ENCODE results near the gene MAST4.
"Not testable (repeated sequence)": the region's sequence is repeated elsewhere in the genome, so short reads cannot be mapped to it uniquely, and the experiment has no call there.

The MAST4 gene

DNA sequence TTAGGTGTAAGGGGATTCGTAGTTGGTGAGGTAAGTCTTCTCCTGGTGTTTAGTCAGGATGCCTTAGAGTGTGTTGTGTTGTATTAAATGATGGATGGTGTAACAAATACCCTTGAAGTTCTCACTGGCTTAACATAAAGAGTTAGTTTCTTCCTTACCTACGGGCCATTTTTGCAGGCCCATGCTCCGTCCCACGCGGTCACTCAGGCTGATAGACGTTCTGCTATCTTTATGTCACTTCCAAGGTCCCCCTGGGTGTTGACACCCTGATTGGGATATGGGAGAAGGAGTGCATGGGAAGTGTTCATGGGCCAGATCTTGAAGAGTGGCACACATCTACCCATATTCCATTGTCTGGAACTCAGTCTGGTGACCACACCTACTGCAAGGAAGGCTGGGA, 214.0 kb downstream of the MAST4 start:
- DNase-seq (ENCODE audit: low read depth, low spot score): no peak

DNA sequence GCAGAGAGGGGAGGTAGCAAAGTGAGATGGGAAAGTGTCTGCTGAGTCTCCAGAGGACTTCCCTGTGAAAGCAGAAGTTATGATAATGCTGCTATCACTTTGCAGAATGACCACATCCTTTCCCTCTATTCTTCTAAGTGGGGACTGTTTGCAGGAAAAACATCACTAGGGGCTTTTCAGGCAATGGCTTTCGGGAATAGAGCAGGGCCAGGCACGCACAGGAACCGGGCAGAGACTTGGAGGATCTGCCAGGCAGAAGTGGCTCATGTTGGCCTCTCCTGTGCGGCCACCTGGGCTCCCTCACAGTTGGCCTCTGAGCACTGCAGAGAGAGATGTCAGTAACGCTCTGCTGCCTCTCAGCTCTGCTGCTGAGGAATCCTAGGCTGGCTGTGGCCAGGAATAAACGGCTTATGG, 214.7 kb downstream of the MAST4 start:
- no peak for DNase-seq (ENCODE audit: low read depth, low spot score)

DNA sequence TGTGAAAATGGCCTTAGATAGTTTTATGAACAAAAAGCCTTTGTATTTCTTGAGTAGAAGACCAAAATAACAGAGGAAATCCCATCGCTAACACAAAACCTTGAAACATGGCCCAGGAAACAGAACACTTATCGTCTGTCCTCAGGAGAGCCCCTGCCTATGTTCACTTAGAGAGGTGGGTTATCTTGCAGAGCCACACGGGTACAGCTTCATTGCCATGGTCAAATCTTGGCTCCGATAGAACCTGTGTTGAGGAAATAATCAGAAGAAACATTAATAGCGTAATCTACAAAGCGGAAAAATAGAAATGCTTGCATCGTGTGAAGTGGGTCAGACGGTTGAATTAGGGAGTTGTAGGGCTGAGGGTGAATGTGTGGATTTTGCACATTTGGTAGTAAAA, 216.1 kb downstream of the MAST4 start:
- DNase-seq (ENCODE audit: low read depth, low spot score): no peak

DNA sequence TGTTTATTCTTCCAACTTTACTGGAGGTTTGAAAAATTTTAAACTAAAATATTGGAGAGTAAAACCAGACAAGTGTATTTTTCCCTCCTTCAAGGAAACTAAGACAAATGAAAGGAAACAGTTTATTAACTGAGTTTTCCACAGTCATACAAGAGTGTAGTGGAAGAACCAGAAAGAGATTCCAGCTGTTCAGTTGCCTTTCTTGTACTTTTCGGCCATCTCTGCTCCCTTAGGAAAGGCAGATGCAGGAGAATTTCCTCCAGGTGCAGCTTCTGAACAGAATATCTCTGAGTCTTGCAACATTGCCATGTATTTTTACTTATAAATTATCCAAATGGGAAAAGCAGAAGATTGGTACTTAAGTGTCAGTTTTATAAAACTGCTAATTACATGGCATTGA, 217.1 kb downstream of the MAST4 start:
- no peak for DNase-seq (ENCODE audit: low read depth, low spot score)

DNA sequence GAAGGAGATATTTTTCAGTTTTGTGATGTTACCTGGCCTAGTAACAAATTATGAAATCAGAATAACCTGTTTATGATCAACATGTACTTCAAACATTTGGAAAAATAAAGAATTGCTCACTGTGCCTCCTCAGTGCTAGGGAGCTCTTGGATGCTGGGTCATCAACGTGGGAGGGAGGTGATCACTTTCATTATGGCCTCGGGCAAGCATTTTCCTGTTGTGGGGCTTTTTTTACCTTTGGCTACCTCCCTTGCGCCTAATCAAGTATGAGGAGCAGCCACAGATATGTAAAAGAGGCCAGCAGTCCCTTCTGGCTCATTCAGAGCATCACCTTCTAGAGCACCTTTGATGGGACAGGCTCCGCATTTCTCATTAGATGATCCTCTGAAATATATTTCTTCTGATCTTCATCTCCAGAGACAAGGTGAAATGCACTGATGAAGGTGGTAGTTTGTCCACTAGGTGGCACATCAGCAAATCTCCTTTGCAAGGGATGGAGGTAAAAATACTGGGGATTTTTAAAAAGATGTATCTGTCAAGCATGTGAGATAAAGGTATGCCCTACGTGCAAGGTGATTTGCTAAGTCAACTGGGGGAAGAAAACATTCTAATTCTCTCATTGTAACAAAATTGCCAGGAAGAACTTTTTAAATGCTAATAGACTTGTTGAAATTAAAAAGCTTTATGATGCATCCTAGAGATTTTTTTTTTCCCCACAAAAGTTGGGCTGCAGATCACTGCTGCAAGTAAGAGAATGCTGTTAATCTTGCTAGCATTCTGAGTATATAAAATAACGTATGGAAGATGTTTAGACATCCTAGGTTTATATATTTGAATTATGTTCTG, 218.2 kb downstream of the MAST4 start:
- no peak for DNase-seq (ENCODE audit: low read depth, low spot score)

DNA sequence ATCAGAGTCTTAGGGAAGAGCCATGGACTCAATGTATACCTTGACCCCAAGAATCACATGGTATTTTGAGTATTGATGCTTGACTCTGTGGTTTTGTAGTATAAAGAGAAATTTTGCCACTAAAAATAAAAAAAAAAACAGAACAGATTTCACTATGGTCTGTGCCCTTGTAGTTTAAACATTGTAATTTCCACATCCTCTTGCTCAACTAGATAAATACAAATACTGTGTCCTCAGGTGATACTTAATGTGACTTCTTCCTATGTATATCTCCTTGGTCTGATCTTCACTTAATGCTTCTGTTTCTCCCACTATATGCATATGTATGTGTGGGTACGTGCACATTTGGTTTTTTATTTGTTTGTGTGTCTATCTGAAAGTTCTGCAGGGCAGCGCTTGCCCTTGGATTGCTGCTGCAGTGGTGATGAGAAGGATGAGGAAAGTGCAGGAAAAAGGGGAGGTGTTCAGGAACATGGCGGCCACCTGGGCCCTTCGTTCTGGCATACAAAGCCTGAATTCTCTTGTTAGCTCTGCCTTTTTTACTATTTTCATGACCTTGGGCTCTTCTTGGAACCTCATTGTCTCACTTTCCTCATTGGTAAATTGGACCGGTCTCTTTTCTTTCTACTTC, 222.2 kb downstream of the MAST4 start:
- no peak for DNase-seq (ENCODE audit: low read depth, low spot score)

DNA sequence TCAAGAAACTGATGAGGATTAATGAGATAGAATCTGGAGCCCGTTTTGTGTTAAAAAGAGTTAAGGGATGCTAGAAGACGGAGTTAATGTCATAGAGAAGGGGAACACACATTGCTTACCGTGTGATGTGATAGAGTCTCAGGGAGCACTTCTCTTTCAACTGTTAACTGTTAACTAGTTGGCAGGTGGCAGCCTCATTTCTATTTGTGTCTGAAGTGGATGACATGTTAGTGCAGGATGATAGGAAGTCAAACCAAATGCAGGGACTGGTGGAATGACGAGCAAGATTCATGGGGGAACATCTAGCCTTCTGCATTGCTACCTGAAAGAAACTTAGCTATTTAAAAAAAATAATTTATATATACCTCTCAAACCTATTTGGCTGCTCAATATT, 222.7 kb downstream of the MAST4 start:
- DNase-seq (ENCODE audit: low read depth, low spot score): no peak

DNA sequence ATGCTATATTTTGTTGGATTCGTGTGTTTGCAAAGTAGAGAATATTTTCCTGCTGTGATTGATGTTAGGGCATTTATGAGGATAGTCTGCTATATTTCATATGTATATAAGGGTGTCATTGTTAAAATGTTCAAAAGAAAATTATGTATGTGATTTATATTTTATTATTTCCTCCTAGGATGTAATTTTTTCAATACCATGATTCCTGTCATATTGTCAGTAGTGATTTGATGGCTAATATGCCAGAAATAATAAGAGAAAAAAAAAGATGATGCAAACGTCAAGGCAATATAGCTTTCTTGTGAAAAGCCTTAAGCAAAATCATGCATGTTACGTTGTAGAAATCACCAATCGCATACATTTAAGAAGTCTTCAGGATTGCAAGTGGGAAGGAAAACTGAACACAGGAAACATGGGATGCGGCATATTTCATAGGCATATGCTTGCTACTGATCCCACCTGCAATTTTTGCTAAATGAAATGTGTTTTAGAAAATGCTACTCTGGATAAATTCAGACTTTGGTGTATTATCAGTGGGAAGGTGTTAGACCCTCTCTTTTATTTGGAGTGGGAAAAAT, 224.5 kb downstream of the MAST4 start:
- no peak for DNase-seq (ENCODE audit: low read depth, low spot score)

DNA sequence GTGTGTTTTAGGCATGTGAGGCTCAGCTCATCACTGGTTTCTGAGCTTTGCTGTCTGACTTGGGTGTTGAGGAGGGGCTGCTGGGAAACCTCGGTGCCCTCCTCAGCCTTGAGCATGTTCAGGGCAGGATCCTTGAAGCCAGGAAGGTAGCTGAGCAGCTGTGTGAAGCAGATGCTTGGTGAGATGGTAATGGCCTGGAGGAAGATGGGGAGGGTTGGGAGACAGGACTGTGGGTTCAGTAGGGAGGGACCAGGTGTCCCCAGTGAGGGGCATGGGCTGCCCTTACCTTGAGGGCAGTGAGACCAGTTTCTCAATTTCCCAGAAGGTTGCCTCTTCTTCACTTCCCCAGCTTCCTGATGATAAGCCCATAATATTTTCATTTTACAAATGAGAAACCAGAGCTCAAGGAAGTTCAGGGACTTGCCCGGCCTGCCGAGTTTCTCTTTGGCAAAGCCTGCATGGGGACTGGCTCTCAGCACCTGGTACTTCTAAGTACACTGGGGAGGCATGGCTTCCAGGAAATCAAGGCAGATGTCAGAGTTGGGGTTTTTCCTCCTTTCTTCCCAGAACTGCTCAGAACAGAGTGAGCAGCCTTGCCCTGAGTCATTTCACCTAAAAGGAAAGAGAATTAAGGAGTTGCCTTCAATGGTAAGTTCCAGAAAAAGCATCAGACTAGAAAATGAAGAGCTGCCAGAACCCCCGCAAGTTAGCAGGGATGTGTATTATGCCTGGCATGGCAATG, 225.7 kb downstream of the MAST4 start:
- no peak for DNase-seq (ENCODE audit: low read depth, low spot score)

DNA sequence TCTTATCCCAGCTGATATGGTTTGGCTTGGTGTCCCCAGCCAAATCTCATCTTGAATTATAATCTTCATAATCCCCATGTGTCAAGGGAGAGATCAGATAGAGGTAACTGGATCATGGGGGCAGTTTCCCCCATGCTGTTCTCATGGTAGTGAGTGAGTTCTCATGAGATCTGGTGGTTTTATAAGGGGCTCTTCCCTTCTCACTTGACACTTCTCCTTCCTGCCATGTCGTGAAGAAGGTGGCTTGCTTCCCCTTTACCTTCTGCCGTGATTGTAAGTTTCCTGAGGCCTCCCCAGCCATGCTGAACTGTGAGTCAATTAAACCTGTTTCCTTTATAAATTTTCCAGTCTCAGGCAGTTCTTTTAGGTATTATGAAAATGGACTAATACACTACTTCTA, 226.7 kb downstream of the MAST4 start:
- DNase-seq (ENCODE audit: low read depth, low spot score): not testable (repeated sequence)

DNA sequence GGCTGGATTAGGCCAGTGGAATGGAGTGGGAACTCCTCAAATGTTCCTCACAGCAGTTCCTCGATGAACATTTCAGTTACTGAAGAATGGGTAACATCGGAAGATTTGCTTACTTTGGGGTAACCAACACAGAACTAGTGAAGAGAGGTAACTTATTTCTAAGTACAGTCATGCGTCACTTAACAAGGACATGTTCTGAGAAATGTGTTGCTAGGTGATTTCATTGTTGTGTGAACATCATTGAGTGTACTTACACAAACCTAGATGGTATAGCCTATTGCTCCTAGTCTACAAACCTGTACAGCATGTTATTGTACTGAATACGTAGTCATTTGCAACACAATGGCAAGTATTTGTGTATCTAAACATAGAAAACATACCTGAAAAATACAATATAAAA, 228.3 kb downstream of the MAST4 start:
- DNase-seq (ENCODE audit: low read depth, low spot score): no peak

DNA sequence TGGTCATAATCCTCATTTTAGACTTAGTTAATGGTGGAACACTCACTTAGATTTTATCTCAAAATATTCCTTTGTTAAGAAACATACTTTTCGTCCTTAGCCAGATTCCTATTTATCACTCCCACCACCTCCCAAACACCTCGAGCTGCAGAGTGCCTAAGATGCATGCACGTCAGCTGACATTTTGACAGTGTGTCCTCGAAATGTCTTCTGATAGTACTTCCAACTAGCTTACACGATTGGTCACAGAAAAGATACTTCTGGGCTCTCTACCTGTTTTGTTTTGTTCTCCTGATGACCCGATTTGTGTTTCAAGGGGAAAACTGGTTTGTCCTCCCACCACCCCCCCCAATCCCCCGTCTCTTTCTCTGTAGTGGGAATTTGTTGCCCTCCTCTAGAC, 230.1 kb downstream of the MAST4 start:
- DNase-seq (ENCODE audit: low read depth, low spot score): no peak

DNA sequence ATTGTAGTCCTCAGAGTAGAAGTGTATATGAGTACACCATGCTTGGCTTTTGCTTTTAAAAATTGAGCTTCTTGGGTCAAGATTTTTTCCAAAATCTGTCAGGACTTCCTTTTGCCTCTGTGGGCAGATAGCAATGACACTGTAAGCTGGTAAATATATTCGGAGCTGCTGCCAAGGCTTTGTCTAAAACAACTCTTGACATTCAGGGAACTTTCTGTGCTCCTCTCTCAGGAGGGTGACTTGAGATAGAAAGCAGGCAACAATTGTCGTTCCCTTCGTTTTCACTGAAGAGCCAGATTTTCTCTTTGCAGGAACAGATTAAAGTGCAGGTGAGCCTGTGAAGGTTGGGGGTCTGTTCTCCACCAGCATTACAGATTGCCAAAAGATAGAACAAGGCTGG, 230.5 kb downstream of the MAST4 start:
- DNase-seq (ENCODE audit: low read depth, low spot score): no peak

DNA sequence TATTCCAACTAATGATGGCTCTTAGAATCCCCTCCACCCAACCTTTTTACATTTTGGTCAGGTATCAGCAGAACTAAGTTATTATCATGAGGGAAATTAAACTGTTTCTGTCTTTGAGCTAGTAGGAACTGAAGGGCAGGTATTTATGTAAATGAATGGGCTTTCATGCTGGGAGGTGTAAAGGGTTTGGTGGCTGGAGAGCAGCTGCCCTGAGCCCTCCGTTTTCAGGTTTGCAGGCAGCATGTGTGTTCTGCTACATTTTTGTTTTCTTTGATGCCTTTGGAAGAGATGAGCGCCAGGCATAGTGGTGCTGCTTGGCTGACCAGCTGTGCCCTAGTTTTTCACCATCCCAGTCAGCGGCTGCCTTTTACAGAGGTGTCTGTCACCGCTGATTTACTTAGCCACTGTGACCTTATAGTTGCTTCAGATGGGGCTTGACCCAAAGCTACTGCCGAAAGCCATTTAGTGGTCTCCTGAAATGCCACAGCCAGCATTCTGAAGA, 231.9 kb downstream of the MAST4 start:
- no peak for DNase-seq (ENCODE audit: low read depth, low spot score)

DNA sequence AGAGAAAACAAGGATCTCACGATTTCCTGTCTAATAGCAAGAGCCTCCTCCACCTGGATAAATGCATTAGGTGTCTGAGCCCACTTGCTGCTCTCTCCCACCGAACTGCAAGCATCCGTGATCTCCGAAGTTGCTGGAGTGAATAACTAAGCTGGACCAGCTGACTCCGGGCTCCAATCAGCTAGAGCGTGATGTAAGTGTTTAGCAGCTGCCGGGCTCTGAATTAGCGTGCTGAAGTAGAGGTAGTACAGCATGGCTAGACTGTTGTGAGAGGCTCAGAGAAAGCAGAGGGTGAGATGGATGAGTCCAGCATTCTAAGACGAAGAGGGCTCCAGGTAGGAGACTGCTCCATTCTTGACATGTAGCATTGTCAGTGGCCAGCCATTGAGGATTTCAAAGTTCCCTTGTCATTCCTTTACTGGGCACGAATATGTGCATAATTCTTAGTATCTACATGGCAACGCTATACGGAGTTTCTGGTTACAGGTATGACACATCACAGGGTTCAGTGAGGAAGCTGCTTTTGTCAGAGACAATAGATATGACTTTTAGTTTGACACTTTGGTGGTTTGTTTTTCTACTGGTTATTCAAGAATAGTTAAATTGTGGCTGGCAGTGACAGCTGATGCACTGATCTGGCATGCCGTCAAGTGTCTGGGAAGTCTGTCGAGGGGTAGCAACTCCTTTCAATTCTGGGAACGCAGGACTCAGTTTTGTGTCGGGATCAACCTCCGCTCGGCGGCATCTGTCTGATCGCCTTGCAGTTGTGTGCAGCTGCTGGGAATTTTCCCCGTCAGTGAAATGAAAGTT, 232.6 kb downstream of the MAST4 start:
- DNase-seq (ENCODE audit: low read depth, low spot score): peak; percentile 6

DNA sequence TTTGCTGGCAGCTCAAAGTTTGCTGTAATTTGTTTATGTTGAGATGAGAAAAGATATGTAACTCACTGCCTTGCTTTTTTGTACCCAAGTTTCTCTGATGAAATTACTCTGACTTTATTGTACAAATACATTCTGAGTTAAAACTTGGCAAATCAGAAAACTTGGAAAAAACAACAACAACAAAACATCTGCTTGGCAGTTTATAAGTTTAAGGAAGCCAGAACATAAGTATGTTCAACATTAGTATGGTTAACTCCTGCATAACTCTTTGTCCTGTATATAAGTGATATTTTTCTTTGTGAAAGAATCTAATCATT, 233.1 kb downstream of the MAST4 start:
- no peak for DNase-seq (ENCODE audit: low read depth, low spot score)

DNA sequence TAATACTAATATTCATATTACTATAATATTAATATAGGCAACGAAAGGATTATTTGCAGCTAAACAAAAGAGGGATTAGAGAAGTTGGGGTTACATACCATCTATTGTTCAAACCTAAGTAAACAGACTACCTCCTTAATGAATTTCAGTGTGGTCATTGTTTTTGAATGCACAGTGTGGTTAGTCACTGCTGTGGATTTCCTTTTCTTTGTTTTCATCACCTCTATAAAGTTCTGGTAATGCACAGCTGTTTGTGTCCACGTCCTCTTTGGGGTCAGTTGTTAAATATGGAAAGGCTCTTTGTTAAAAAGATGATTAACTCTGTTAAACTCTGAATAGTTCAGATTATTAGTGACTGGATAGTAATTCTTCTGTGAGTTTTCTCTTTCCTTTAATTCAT, 233.6 kb downstream of the MAST4 start:
- DNase-seq (ENCODE audit: low read depth, low spot score): no peak

DNA sequence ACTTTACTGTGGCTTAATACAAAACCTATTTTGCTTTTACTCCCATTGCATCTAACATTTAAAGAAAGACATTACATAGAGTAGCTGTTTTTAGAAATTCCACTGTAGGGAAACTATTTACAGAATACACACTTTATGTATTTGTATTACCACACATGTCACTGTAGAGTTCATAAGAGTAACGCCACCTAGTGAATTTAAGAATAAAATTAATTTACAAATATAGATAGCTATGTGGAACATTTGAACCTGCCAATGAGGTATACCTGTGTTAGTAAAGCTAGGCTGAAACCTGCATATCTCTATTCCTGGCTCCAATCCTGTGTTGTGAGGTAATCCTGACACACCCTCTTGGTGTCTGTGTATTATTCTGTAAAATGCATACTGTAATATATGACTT, 234.4 kb downstream of the MAST4 start:
- DNase-seq (ENCODE audit: low read depth, low spot score): no peak

DNA sequence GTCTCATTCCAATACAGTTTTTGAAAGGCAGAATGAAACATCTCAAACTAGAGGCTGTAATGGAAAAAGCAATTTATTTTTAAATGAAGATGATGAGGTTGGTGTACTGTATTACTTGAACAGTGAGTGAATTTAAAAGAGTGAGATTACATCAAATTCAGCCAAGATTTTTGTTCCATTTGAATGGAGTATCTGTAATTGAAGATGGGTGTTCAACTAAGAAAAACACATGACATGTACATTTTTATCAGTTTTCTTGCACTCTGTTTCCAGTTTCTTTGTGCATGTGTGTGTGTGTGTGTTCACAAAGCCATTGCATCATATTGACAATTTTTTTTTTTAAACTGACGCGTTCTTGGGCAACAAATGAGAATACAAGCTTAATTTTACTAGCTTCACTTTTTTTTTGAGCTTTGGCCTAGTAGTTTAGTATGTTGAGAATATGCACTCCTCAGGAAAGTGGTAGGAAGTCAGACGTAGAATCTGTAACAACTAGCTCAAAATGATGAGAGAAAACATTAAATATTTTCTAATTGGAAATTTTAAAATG, 243.5 kb downstream of the MAST4 start:
- DNase-seq (ENCODE audit: low read depth, low spot score): no peak

DNA sequence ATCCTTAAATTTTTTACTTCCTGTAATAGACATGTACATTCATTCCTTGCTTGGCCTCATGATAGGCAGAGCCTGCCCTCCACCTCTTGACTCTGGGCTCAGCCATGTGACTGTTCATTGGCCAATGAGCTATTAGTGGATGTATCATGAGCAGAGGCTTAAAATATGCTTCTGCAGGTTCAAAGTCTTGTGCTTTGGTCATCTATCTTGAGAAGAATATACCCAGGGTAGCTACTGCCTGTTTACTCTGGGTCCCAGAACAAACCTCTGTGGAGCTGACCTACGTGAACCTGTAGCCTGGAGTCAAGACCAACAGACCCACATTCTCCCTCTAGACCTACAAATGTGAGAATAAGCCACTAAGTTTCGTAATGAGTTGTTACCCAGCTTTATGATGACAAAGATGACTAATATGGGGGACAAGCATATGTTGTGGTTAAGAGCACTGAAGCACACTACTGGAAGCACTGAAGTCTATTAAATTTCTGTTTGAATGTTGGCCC, 244.4 kb downstream of the MAST4 start:
- no peak for DNase-seq (ENCODE audit: low read depth, low spot score)

DNA sequence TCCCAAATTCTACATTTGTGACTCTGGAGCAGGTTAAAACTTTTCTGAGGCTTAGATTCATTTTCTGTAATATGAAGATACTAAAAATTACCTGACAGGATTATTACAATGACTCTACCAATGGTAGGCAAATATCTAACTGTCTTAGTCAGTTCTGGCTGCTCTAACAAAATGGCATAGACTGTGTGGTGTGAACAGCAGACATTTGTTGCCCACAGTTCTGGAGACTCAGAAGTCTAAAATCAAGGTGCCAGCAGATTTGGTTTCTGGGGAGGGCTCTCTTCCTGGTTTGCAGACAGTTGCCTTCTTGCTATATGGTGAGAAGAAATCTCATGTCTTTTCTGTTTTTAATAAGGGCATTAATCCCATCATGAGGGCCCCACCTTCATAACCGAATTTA, 245.1 kb downstream of the MAST4 start:
- no peak for DNase-seq (ENCODE audit: low read depth, low spot score)

Measured in activated naive CD8-positive, alpha-beta T cell treated with anti-CD3 and anti-CD28 coated beads, Interleukin-2, amount 50 U/mL, for 16 hours (primary cell).